Heart left ventricle (tissue), 13 donors: Measurements from ENCODE around the gene ARRB1.

Experiments used
- CTCF ChIP-seq, 12 donors: fragments of 200-600 bp; sonication (generic) in 4 of 12; IDR thresholded peaks; one replicate each; pipeline versions ENCODE4 v1.5.0 to v1.8.0; 2018 to 2022; ENCODE audit warnings: antibody characterized with exemption in 12 of 12, mild to moderate bottlenecking in 5 of 12
- POLR2A ChIP-seq, 2 donors: fragments of 450-650 bp; IDR thresholded peaks; one replicate each; pipeline ENCODE4 v1.6.1; 2017; ENCODE audit warnings: antibody characterized with exemption in 2 of 2, mild to moderate bottlenecking in 2 of 2, moderate library complexity in 2 of 2
- donor health status: ischemic (EF 13 %, LVEDD 7.1; RV severe dilation, severe dysfunction).
- donor health status: DM: no; HTN: yes; CAD: no.
- donor health status: DM: no; HTN: no; CAD: no.
- donor health status: ischemic (EF 25% LVEDD 6.9; RV normal size, moderate dysfunction).
- donor health status: ischemic (EF 25% LVEDD 5.7; RV mildly dilated, moderate dysfunction).
- donor health status: ischemic (EF 35%, LVEDD 5.7; RV mildly dilated, moderate dysfunction).
- donor health status: nonischemic (EF 11% LVEDD 7.7; RV severe dilation, severe dysfunction).
- donor health status: DM: yes; HTN: yes; CAD: no.
- donor health status: PGD.
- donor health status: ischemic (EF 29% LVEDD 5.4; RV normal size, mild dysfunction).
- donor health status: nonischemic (EF 23%, LVEDD 6.1; RV moderate dilation, normal function).

GRCh38 chr11:75298191-75298975 is 53.1 kb downstream of the ARRB1 start:
- TF ChIP-seq POLR2A (IDR thresholded peaks at IDR 0.05) (no peak), CTCF (IDR thresholded peaks at IDR 0.05) (no peak)
